Measurements from ENCODE around the gene ANO10.

The ANO10 gene

GRCh38 chr3:43423142-43423541 lies 198.7 kb downstream of the ANO10 start:
- TF ChIP-seq, protein P1, sequence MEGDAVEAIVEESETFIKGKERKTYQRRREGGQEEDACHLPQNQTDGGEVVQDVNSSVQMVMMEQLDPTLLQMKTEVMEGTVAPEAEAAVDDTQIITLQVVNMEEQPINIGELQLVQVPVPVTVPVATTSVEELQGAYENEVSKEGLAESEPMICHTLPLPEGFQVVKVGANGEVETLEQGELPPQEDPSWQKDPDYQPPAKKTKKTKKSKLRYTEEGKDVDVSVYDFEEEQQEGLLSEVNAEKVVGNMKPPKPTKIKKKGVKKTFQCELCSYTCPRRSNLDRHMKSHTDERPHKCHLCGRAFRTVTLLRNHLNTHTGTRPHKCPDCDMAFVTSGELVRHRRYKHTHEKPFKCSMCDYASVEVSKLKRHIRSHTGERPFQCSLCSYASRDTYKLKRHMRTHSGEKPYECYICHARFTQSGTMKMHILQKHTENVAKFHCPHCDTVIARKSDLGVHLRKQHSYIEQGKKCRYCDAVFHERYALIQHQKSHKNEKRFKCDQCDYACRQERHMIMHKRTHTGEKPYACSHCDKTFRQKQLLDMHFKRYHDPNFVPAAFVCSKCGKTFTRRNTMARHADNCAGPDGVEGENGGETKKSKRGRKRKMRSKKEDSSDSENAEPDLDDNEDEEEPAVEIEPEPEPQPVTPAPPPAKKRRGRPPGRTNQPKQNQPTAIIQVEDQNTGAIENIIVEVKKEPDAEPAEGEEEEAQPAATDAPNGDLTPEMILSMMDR (IDR thresholded peaks at IDR 0.05; ENCODE audit: insufficient read depth, low read length, missing control alignments): no peak
- H3K4me3 ChIP-seq (ENCODE audit: low read depth, low read length): no peak overlapping the region
- DNase-seq (ENCODE audit: low read depth, low spot score): no peak
- POLR2A ChIA-PET: no interaction called here
- CTCF ChIA-PET: no interaction called here

DNA sequence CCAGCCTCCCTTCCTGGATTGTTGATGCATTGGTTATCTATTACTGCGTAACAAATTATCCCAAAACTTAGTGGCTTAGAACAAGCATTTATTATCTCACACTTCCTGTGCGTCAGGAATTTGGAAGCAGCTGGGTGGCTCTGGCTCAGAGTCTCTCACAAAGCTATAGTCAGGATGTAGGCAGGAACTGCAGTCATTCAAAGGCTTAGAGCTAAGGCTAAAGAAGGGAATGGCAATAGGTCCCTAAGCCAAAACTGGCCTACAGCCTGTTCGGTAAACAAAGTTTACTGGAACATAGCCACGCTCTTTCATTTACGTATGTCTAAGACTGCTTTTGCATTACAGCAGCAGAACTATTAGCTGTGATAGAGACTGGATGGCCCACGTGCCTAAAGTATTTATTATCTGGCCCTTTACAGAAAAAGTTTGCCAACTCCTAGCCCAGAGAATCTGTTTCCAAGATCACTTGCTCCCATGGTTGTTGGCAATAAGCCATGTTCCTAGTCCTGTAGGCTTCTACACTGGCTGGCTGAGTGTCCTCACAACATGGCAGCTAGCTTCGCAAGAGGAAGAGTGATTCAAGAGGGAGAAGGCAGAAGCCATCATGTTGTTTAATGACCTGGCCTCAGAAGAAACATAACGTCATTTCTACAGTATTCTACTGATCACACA lies 203.1 kb downstream of the ANO10 start:
- ChIA-PET CTCF (no interaction called here), POLR2A (no interaction called here)
- DNase-seq (ENCODE audit: low read depth, low spot score): no peak
- no peak overlapping the region for H3K4me3 ChIP-seq (ENCODE audit: low read depth, low read length)
- TF ChIP-seq, protein P1 (IDR thresholded peaks at IDR 0.05; ENCODE audit: insufficient read depth, low read length, missing control alignments): no peak

- DNase-seq (ENCODE audit: low read depth, low spot score): no peak
- H3K4me3 ChIP-seq (ENCODE audit: low read depth, low read length): no peak overlapping the region
- CTCF ChIA-PET: no interaction called here
- POLR2A ChIA-PET: no interaction called here
- TF ChIP-seq, protein P1 (IDR thresholded peaks at IDR 0.05; ENCODE audit: insufficient read depth, low read length, missing control alignments): no peak
Observed at GRCh38 chr3:43417133-43417532, 204.7 kb downstream of the ANO10 start.

DNA sequence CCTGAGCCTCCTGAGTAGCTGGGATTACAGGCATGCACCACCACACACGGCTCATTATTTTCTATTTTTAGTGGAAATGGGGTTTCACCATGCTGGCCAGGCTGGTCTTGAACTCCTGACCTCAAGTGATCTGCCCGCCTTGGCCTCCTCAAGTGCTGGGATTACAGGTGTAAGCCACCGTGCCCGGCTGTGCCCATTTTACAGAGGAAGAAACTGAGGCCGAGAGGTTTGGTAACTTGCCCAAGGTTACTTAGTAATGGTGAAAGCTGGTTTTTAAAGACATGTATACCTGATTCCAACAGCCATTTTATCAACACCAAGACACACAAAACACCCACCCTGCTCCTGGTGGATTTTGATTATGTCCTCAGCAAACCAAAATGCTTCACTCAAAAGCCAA lies 206.7 kb downstream of the ANO10 start:
- POLR2A ChIA-PET: no interaction called here
- DNase-seq (ENCODE audit: low read depth, low spot score): no peak
- H3K4me3 ChIP-seq (ENCODE audit: low read depth, low read length): no peak overlapping the region
- TF ChIP-seq, protein P1 (IDR thresholded peaks at IDR 0.05; ENCODE audit: insufficient read depth, low read length, missing control alignments): no peak
- CTCF ChIA-PET: no interaction called here

DNA sequence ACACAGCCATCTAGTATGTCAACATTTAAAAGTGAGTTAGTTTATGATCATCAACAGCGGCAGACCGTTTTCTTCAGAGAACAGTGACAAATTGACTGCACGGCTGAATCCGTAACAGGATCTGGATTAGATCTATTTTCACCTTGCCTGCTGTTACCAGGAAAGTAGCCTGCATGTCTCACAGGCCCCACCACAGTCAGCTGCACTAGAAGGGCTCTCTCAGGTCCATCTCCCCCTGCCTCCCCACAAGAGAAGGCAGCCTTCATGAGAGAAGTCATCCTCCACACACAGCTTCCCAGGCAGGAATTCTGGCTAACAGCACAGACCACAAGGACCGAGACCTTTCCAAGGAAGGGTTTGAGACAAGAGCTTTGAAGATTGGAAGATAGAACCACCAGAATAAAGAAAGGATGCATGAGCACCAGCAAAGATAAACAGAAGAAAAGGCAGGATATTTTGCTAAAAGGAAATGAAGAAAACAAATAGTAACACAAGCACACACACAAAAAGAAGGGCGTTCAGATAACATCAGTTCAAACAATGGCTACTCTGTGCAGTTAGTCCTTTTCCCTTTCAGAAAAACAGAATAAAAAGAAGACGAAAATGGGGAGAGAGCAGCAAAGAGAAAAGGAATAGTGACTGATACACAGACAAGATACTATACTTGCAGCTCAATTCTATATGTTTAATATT lies 208.0 kb downstream of the ANO10 start:
- CTCF ChIA-PET: interaction anchor here (0.7 kb wide), 1 partner anchor 89 kb away, joined by 3 read pairs; no protein-coding TSS in a partner anchor
- POLR2A ChIA-PET: no interaction called here
- TF ChIP-seq, protein P1 (IDR thresholded peaks at IDR 0.05; ENCODE audit: insufficient read depth, low read length, missing control alignments): no peak
- H3K4me3 ChIP-seq (ENCODE audit: low read depth, low read length): no peak overlapping the region
- DNase-seq (ENCODE audit: low read depth, low spot score): no peak

DNA sequence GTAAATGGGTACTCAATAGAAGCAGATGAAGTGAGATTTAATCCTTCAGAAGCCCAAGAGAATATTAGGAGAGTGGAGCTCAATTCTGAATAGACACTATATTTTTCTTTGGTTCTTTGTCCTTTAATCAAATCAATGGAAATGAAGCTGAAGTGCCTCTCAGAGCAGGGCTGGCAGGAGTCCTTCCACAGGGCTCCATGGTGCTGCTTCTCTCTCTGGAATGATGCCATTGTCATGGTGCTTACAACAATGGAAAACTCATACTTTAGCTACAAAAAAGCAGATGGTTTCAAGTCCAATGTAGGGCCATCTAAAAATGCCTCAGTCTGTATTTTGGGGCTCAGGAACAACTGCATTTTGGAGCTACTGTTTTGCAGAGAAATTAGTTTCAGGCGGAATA lies 210.4 kb downstream of the ANO10 start:
- CTCF ChIA-PET: interaction anchor here (1.0 kb wide), 1 partner anchor 33 kb away, joined by 4 read pairs; no protein-coding TSS in a partner anchor
- DNase-seq (ENCODE audit: low read depth, low spot score): no peak
- TF ChIP-seq, protein P1 (IDR thresholded peaks at IDR 0.05; ENCODE audit: insufficient read depth, low read length, missing control alignments): no peak
- POLR2A ChIA-PET: no interaction called here
- H3K4me3 ChIP-seq (ENCODE audit: low read depth, low read length): no peak overlapping the region

All from AG04449 (cell line).